Right ventricle myocardium superior (tissue), 1 donor: Measurements from ENCODE around the gene MYRIP. TPM values are rescaled to one million over a fixed set of nuclear protein-coding genes. Genes with fewer than 3 reads are reported as not detected.
A peak's percentile ranks its signal among the peaks of the same experiment; 100 is the strongest.
"Not testable (repeated sequence)": the region's sequence is repeated elsewhere in the genome, so short reads cannot be mapped to it uniquely, and the experiment has no call there.

Experiments used
- ATAC-seq: fragments of 200-7000 bp; cut with Tn5 transposase; one replicate; pipeline ENCODE4 v1.9.1; 2020; ENCODE audit warnings: mild to moderate bottlenecking; ENCODE audit not compliant: poor library complexity
- DNase-seq: peaks from one replicate; pipeline ENCODE4 v3.0.0-alpha.2; 2020
- intact Hi-C: fragments of 100-400 bp; cut with DNase I; formaldehyde crosslinking; loops from one replicate; pipeline ENCODE4 v1.11.2; 2022
- total RNA-seq: library from RNA; stranded (reverse); fragmentation: NEBNext Ultra II Directional; extraction: Animal tissue kit (Norgen Biotek cat#: 25700); gene quantifications from one replicate; pipeline ENCODE4 v1.2.1, GENCODE V29; 2021
- donor health status: DM: no; HTN: yes; CAD: no; lungs with severe emphysema.

MYRIP gene
- total RNA-seq, 1 donor from 2014 or later, result 1.6 TPM

- intact Hi-C loops, result no loop called here
- no peak for DNase-seq
- ATAC-seq, result no peak
These were observed 181.1 kb downstream of the MYRIP start for GRCh38 chr3:39990532-39990931.

GRCh38 chr3:40008796-40009195, 199.4 kb downstream of the MYRIP start:
- no peak for DNase-seq
- intact Hi-C loops, result no loop called here
- ATAC-seq, result no peak

GRCh38 chr3:40009991-40010390, 200.6 kb downstream of the MYRIP start:
- intact Hi-C loops, result no loop called here
- DNase-seq (peak; percentile 39), ATAC-seq (peak; percentile 63)

- intact Hi-C loops, result no loop called here
- DNase-seq, result no peak
- ATAC-seq, result no peak
These were observed 203.0 kb downstream of the MYRIP start for GRCh38 chr3:40012381-40012780.

GRCh38 chr3:40016391-40016790, 207.0 kb downstream of the MYRIP start:
- intact Hi-C loops, result no loop called here
- ATAC-seq (no peak), DNase-seq (no peak)

GRCh38 chr3:40018369-40018768, 209.0 kb downstream of the MYRIP start:
- DNase-seq, result no peak
- intact Hi-C loops, result no loop called here
- no peak for ATAC-seq

GRCh38 chr3:40019376-40019775, 210.0 kb downstream of the MYRIP start:
- intact Hi-C loops, result no loop called here
- DNase-seq (no peak), ATAC-seq (no peak)

- DNase-seq, result no peak
- ATAC-seq, result peak; percentile 49
- intact Hi-C loops, result no loop called here
These were observed 211.3 kb downstream of the MYRIP start for GRCh38 chr3:40020689-40021088.

GRCh38 chr3:40021338-40021737, 211.9 kb downstream of the MYRIP start:
- no peak for DNase-seq
- ATAC-seq, result peak; percentile 41
- intact Hi-C loops, result no loop called here

- ATAC-seq (no peak), DNase-seq (no peak)
- intact Hi-C loops, result no loop called here
These were observed 213.0 kb downstream of the MYRIP start for GRCh38 chr3:40022297-40022827.

GRCh38 chr3:40024526-40024925, 215.1 kb downstream of the MYRIP start:
- ATAC-seq, result no peak
- DNase-seq, result no peak
- intact Hi-C loops, result no loop called here

- intact Hi-C loops, result not testable (repeated sequence)
These were observed 216.5 kb downstream of the MYRIP start for GRCh38 chr3:40025892-40026291.

GRCh38 chr3:40035177-40035576, 225.8 kb downstream of the MYRIP start:
- no peak for ATAC-seq
- no peak for DNase-seq
- intact Hi-C loops, result no loop called here

More at GRCh38 chr3:40025892-40026291, 216.5 kb downstream of the MYRIP start:
- not testable (repeated sequence) for DNase-seq, ATAC-seq

GRCh38 chr3:40037582-40037981, 228.2 kb downstream of the MYRIP start:
- intact Hi-C loops, result no loop called here
- ATAC-seq, result no peak
- no peak for DNase-seq

- ATAC-seq (no peak), DNase-seq (no peak)
- intact Hi-C loops, result no loop called here
These were observed 233.5 kb downstream of the MYRIP start for GRCh38 chr3:40042752-40043443.

- intact Hi-C loops, result no loop called here
These were observed 234.0 kb downstream of the MYRIP start for GRCh38 chr3:40043444-40043755.

GRCh38 chr3:40044487-40044886, 235.1 kb downstream of the MYRIP start:
- DNase-seq (no peak), ATAC-seq (no peak)
- intact Hi-C loops, result no loop called here

More at GRCh38 chr3:40043444-40043755, 234.0 kb downstream of the MYRIP start:
- DNase-seq (no peak), ATAC-seq (no peak)

- DNase-seq (no peak), ATAC-seq (no peak)
- intact Hi-C loops, result no loop called here
These were observed 235.6 kb downstream of the MYRIP start for GRCh38 chr3:40045051-40045450.

GRCh38 chr3:40046149-40046548, 236.7 kb downstream of the MYRIP start:
- intact Hi-C loops, result no loop called here
- DNase-seq (no peak), ATAC-seq (no peak)

- DNase-seq (no peak), ATAC-seq (no peak)
- intact Hi-C loops, result no loop called here
These were observed 238.0 kb downstream of the MYRIP start for GRCh38 chr3:40047406-40047805.

GRCh38 chr3:40053663-40054062, 244.3 kb downstream of the MYRIP start:
- ATAC-seq, result no peak
- no peak for DNase-seq
- intact Hi-C loops, result no loop called here
